HG03342 (cell line): ENCODE data around the gene MEIKIN.
"Not testable (repeated sequence)": the region's sequence is repeated elsewhere in the genome, so short reads cannot be mapped to it uniquely, and the experiment has no call there.

Source experiments
- ATAC-seq: cut with Tn5 transposase; IDR thresholded peaks from one replicate; pipeline ENCODE4 v1.9.1; 2021; ENCODE audit warnings: mild to moderate bottlenecking, moderate library complexity; ENCODE audit not compliant: unreplicated experiment

MEIKIN gene

GRCh38 chr5:131916481-131916880 lies 29.0 kb downstream of the MEIKIN start:
- no peak for ATAC-seq

DNA sequence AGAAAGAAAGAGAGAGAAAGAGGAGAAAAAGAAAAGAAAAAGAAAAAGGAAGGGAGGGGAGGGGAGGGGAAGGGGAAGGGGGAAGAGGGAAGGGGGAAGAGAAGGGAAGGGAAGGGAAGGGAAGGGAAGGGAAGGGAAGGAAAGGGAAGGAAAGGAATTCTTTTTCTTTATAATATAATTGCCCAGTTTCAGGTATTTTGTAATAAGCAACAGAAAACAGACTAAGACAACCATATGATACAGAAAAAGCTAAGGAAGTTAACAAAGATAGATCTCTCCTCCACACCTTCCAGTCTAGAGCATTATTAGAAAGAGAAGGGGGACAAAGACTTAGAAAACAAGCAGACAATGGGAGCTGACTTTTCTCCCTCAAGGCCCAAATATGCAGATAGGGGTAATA lies 31.0 kb downstream of the MEIKIN start:
- no peak for ATAC-seq

DNA sequence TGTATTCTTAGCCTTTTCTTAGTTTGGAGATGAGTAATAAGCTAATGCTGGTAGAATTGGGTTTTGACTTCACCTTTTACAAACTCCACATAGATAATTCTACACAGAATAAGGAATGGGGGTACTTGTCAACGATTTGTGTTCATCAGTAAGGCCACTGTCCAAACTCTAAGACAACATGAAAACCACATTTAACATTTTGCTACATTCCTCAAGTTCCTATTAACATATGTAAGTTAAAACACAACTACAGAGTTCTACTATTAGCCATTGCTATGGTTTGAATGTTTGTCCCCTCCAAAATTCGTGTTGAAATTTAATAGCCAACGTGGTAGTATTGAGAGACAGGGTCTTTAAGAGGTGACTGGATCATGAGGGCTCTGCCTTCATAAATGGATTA lies 31.9 kb downstream of the MEIKIN start:
- ATAC-seq = no peak

GRCh38 chr5:131906668-131907067 lies 38.8 kb downstream of the MEIKIN start:
- no peak for ATAC-seq

DNA sequence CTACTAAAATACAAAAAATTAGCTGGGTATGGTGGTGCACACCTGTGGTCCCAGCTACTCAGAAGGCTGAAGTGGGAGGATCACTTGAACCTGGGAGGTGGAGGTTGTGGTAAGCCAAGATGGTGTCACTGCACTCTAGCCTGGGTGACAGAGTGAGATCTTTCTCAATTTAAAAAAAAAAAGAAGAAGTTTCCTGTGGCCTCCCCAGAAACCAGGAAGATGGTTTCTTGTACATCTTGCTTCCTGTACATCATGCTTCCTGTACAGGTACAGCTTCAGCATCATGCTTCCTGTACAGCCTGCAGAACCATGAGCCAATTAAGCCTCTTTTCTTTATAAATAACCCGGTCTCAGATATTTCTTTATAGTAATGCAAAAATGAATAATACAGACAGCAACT lies 43.2 kb downstream of the MEIKIN start:
- ATAC-seq = not testable (repeated sequence)

DNA sequence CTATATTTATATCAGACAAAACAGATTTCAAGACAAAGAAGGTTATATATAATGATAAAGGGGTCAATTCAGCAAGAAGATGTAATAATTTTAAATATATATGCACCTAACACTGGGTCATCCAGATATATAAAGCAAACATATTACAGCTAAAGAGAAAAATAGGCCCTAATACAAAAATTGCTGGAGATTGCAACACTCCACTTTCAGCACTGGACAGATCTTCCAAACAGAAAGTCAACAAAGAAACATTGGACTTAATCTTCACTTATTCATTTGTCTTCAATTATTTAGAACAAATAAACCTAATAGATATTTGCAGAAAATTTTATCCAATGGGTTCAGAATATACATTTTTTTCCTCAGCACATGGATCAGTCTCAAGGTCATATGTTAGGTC lies 45.8 kb downstream of the MEIKIN start:
- ATAC-seq = no peak

DNA sequence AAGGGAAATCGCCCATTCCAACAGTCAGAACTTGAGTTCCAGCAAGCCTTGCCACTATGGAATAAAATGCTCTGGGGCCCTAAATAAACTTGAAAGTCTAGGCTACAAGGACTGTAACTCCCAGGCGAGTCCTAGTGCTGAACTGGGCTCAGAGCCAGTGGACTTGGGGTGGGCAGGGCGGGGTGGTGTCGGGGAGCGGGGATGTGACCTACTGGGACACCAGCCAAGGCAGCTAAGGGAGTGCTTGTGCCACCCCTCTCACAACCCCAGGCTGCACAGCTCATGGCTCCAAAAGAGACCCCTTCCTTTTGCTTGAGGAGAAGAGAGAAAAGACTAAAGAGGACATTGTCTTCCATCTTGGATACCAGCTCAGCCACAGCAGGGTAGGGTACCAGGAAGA lies 61.5 kb downstream of the MEIKIN start:
- ATAC-seq = no peak

- no peak for ATAC-seq
Measured at GRCh38 chr5:131879705-131880104, 65.8 kb downstream of the MEIKIN start.

- no peak for ATAC-seq
Measured at GRCh38 chr5:131877873-131878272, 67.6 kb downstream of the MEIKIN start.

- not testable (repeated sequence) for ATAC-seq
Measured at GRCh38 chr5:131871251-131871650, 74.2 kb downstream of the MEIKIN start.

DNA sequence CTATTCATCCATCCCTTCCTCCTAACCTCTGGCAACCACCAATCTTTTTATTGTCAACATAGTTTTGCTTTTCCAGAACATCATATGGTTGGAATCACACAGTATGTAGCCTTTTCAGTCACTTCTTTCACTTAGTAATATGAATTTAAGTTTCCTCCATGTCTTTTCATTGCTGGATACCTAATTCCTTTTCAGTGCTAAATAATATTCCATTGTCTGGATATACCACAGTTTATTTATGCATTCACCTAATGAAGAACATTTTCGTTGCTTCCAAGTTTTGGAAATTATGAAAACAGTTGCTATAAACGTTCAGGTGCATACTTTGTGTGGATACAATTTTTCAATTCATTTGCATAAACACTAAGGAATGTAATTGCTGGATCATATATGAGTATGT lies 77.9 kb downstream of the MEIKIN start:
- ATAC-seq = no peak

DNA sequence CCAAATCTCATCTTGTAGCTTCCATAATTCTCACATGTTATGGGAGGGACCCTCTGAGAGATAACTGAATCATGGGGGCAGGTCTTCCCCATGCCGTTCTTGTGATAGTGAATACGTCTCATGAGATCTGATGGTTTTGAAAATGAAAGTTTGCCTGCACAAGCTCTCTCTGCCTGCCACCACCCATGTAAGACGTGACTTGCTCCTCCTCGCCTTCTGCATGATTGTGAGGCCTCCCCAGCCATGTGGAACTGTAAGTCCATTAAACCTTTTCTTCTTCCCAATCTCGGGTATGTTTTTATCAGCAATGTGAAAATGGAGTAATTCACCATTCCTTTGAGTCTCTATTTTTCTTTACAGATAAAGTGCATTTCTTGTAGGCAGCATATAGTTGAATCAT lies 81.8 kb downstream of the MEIKIN start:
- no peak for ATAC-seq

DNA sequence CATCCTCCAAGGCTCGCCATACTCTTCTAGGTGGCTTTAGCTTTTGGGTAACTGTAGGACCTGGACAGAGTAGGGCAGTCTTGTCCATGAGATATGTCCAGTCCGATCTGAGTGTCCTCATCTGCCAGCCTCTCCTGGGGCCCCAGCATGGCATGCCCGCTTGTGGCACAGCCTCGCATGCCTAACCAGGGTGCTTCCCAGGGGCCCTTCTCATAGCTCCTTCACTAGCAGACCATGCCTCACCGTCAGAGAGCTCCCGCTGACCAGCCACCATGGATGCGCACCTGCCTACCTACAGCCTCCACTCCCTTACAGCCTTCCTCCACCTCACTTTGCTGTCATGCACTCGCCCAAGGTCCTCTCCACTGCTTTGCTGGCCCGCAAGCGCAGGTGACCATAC lies 88.1 kb downstream of the MEIKIN start:
- no peak for ATAC-seq

DNA sequence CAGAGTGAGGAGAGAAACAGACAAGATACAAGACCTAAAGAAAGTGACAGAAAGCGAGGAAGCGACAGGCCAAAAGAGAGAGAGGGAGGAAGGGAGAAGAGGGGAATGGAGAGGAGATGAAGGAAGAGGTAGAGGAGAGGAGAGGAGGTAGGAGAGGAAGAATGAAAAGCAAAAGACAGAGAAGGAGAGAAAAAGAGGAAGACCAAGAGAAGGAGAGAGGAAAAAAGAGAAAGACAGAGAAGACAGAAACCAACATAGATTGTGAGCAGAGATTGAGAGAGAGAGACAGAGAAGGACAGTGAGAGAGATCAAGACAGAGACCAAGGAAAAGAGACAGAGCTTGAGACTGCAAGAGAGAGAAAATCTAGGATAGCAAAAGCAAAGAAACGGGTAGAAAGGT lies 90.0 kb downstream of the MEIKIN start:
- ATAC-seq = no peak

DNA sequence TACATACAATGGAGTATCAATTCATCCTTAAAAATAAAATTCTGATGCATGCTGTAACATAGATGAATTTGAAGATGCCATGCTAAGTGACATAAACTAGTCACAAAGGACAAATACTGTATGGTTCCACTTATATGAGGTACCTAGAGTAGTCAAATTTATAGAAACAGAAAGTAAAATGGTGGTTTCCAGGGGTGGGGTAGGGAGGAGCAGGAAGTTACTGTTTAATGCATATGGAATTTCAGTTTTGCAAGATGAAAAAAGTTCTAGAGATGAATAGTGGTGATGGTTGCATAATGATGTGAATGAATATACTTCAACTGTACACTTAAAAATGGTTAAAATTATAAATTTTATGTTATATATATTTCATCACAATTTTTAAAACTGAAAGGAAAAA lies 91.3 kb downstream of the MEIKIN start:
- peak; percentile 92 for ATAC-seq

DNA sequence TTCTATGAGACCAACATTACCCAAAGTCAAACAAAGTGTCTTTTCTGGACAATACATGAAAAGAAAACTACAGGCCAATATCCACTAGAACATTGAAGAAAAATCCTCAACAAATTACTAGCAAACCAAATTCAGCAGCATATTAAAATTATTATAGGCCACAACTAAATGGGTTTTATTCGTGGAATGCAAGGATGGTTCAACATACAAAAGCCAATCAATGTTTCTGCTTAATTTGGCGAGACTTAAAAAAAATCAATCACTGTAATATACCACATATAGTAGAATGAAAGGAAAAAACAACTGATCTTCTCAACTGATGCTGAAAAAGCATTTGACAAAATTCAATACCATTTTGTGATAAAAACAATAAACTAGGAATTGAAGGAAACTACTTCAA lies 96.8 kb downstream of the MEIKIN start:
- no peak for ATAC-seq

GRCh38 chr5:131846536-131846935 lies 98.9 kb downstream of the MEIKIN start:
- no peak for ATAC-seq

GRCh38 chr5:131845828-131846227 lies 99.6 kb downstream of the MEIKIN start:
- ATAC-seq = no peak

DNA sequence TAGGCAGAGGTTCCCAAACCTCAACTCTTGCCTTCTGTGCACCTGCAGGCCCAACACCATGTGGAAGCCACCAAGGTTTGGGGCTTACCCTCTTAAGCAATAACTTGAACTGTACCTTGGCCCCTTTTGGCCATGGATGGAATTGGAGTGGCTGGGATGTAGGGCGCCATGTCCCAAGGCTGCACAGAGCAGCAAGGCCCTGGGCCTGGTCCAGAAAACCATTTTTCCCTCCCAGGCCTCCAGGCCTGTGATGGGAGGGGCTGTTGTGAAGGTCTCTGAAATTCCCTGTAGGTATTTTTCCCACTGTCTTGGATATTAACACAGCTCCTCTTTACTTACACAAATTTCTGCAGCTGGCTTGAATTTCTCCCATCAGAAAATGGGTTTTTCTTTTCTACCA lies 102.5 kb downstream of the MEIKIN start:
- not testable (repeated sequence) for ATAC-seq

GRCh38 chr5:131832702-131833101 lies 112.8 kb downstream of the MEIKIN start:
- not testable (repeated sequence) for ATAC-seq

DNA sequence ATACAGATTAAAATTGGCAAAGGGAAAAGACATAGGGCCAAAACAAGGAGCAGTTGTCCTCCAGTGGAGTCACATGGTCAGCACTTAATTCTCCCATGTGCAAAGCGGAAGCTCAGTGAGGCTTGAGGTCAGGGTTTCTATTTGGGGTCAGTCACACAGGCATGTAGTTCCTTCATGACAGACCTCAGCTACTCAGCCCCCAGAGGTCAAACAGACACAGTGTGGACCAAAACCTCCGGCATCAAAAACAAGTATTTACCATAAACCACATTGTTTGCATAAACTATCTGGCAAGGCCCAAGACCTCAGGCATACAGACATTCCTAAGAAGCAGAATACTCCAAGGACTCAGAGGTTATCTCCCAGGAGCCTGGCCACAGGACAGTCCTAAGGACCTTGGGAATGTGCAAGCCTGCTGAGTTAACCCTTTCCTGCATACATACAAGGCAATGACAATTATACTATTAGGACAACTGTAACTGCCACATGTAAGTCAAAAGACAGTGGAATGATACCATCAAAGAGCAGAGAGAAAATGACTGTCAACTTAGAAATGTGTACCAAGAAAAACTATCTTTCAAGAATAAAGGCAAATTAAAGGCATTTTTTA lies 120.0 kb downstream of the MEIKIN start:
- ATAC-seq = peak; percentile 84

- ATAC-seq = no peak
Measured at GRCh38 chr5:131824631-131825030, 120.8 kb downstream of the MEIKIN start.

DNA sequence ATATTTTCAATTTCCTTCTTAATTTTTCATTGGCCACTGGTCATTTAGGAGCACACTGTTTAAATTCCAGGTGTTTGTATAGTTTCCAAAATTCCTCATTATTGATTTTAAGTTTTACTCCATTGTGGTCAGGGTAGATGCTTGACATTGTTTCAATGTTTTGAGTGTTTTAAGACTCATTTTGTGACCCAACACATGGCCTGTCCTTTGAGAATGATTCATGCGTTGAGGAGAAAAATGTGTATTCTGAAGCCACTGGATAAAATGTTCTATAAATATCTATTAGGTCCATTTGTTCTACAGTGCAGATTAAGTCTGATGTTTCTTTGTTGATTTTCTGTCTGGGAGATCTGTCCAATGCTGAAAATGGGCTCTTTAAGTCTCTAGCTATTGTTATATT lies 124.2 kb downstream of the MEIKIN start:
- ATAC-seq = no peak
